GM12878 (cell line): ENCODE data around the gene DDX42. TPM values are rescaled to one million over a fixed set of nuclear protein-coding genes. Genes with fewer than 3 reads are reported as not detected.

Experiments
- BACH1 ChIP-seq: fragments of 450-650 bp; IDR thresholded peaks from 2 replicates; pipeline ENCODE4 v1.6.1; 2017; ENCODE audit warnings: mild to moderate bottlenecking, borderline replicate concordance
- EED ChIP-seq: sonication (generic); IDR thresholded peaks from 2 replicates; pipeline ENCODE4 v1.6.1; 2016; ENCODE audit warnings: antibody characterized with exemption, low read depth
- ESRRA ChIP-seq: IDR thresholded peaks from 2 replicates; pipeline ENCODE4 v1.6.1; 2012; ENCODE audit warnings: mild to moderate bottlenecking, low read length, improper control_type of control experiment
- PAX5 ChIP-seq: IDR thresholded peaks from 2 replicates; pipeline ENCODE4 v1.6.1; 2011; ENCODE audit warnings: low read depth, low read length, borderline replicate concordance
- RAD51 ChIP-seq: fragments of 450-650 bp; IDR thresholded peaks from 2 replicates; pipeline ENCODE4 v1.6.1; 2016; ENCODE audit warnings: moderate library complexity, mild to moderate bottlenecking, inconsistent platforms
- TBL1XR1 ChIP-seq: IDR thresholded peaks from 2 replicates; pipeline ENCODE4 v1.6.1; 2012; ENCODE audit warnings: low read depth, low read length, improper control_type of control experiment
- ZNF274 ChIP-seq: IDR thresholded peaks from one replicate; pipeline ENCODE4 v1.8.0; 2011; ENCODE audit not compliant: insufficient read length, insufficient read depth
- ZNF384 ChIP-seq: IDR thresholded peaks from 2 replicates; pipeline ENCODE4 v1.6.1; 2012; ENCODE audit warnings: low read depth, mild to moderate bottlenecking, low read length, improper control_type of control experiment, borderline replicate concordance
- ZZZ3 ChIP-seq: IDR thresholded peaks from 2 replicates; pipeline ENCODE4 v1.6.1; 2011; ENCODE audit warnings: low read depth; ENCODE audit not compliant: control insufficient read depth, insufficient read length
- polyA plus RNA-seq, 11 experiments: library from polyadenylated mRNA; depleted of rRNA in 4 of 11; unstranded in 6 of 11; stranded (reverse) in 5 of 11; fragments of >200 nt; fragmentation: Nextera tagmentation in 4 of 11; fragmentation: Illumina TruSeq in 1 of 11; extraction: Ambion mirVana in 4 of 11; extraction: Trizol in 1 of 11; gene quantifications; 1 replicate in 1 of 11; 2 replicates in 10 of 11; pipeline versions ENCODE4 v1.2.1 to v1.2.3, GENCODE V29; 2011 to 2016; ENCODE audit warnings: inconsistent platforms in 2 of 11, missing spikeins in 2 of 11, low read depth in 1 of 11
- total RNA-seq, 4 experiments: library from RNA; depleted of rRNA in 3 of 4; stranded (reverse); fragments of >200 nt in 3 of 4; fragmentation: Illumina TruSeq in 1 of 4; extraction: Trizol in 1 of 4; gene quantifications; 2 replicates each; pipeline versions ENCODE4 v1.2.1 to v1.2.3, GENCODE V29; 2013 to 2021
- TF ChIP-seq, protein P1 (sequence below): fragments of 450-650 bp; IDR thresholded peaks from 2 replicates; pipeline ENCODE4 v1.6.1; 2017; ENCODE audit warnings: antibody characterized with exemption, mild to moderate bottlenecking, moderate library complexity
- TF ChIP-seq, protein P2 (sequence below): fragments of 150-350 bp; IDR thresholded peaks from 2 replicates; pipeline ENCODE4 v1.6.1; 2014; ENCODE audit warnings: mild to moderate bottlenecking, low read depth, low read length
- TF ChIP-seq, protein P3 (sequence below): IDR thresholded peaks from 2 replicates; pipeline ENCODE4 v1.6.1; 2012; ENCODE audit warnings: mild to moderate bottlenecking, low read depth, low read length
- TF ChIP-seq, protein P4 (sequence below): fragments of 450-650 bp; IDR thresholded peaks from 2 replicates; pipeline ENCODE4 v1.6.1; 2017; ENCODE audit warnings: mild to moderate bottlenecking, moderate library complexity
- TF ChIP-seq, protein P5 (sequence below): fragments of 450-650 bp; IDR thresholded peaks from 2 replicates; pipeline ENCODE4 v1.6.1; 2014; ENCODE audit warnings: mild to moderate bottlenecking

DDX42 gene
- total and polyA plus RNA-seq, 10 of the 15 experiments (the other 5 are each of a cell fraction or from before 2014, with no cell fraction given) = 14.6 to 147 (median 65.3) TPM

DNA sequence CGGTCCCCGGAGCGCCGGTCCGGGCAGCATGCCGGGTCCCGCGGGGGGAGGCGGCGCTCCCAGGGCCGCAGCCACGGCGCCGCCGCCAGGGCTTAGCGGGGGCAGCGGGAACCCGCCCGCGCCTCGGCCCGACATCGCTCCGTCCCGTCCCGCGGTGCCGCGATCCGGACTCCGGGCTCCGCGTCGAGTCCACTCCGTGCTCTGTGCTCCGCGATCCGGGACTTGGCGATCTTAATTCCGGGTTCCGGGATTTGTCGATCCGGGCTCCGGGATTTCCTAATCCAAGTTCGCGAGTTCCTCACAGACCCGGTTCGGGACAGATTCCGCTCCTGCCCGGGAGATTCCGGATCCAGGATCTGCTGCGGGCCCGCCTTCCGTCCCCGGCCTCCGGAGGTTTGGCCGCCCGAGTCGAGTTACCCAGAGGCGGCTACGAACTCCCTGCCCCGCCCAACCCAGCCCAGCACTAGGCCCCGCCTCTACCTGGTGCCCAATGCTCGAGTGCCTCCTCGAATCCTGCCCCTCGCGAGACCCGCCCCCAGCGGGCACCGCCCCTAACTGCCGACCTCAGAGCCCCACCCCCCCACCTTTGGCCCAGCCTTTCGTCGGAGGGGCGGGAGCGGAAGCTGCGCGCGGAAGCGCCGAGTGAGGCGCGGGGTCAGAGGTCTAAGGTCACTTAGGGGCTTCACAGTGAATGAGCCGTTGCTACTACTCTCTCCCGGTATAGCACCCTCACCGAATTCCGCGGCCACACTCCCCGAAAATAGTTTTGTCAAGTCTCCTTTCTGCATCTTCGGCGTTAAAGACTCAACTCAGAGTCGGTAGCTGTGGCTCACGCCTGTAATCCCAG is 68.8 kb downstream of the DDX42 start, which contains the start of gene SMARCD2 (continued):
- TF ChIP-seq, protein P1, sequence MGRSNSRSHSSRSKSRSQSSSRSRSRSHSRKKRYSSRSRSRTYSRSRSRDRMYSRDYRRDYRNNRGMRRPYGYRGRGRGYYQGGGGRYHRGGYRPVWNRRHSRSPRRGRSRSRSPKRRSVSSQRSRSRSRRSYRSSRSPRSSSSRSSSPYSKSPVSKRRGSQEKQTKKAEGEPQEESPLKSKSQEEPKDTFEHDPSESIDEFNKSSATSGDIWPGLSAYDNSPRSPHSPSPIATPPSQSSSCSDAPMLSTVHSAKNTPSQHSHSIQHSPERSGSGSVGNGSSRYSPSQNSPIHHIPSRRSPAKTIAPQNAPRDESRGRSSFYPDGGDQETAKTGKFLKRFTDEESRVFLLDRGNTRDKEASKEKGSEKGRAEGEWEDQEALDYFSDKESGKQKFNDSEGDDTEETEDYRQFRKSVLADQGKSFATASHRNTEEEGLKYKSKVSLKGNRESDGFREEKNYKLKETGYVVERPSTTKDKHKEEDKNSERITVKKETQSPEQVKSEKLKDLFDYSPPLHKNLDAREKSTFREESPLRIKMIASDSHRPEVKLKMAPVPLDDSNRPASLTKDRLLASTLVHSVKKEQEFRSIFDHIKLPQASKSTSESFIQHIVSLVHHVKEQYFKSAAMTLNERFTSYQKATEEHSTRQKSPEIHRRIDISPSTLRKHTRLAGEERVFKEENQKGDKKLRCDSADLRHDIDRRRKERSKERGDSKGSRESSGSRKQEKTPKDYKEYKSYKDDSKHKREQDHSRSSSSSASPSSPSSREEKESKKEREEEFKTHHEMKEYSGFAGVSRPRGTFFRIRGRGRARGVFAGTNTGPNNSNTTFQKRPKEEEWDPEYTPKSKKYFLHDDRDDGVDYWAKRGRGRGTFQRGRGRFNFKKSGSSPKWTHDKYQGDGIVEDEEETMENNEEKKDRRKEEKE = peak; percentile 74; the same call in 1 of the 2 replicates
- TF ChIP-seq, protein P2, sequence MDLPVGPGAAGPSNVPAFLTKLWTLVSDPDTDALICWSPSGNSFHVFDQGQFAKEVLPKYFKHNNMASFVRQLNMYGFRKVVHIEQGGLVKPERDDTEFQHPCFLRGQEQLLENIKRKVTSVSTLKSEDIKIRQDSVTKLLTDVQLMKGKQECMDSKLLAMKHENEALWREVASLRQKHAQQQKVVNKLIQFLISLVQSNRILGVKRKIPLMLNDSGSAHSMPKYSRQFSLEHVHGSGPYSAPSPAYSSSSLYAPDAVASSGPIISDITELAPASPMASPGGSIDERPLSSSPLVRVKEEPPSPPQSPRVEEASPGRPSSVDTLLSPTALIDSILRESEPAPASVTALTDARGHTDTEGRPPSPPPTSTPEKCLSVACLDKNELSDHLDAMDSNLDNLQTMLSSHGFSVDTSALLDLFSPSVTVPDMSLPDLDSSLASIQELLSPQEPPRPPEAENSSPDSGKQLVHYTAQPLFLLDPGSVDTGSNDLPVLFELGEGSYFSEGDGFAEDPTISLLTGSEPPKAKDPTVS = peak; percentile 72
- TF ChIP-seq, protein P3, sequence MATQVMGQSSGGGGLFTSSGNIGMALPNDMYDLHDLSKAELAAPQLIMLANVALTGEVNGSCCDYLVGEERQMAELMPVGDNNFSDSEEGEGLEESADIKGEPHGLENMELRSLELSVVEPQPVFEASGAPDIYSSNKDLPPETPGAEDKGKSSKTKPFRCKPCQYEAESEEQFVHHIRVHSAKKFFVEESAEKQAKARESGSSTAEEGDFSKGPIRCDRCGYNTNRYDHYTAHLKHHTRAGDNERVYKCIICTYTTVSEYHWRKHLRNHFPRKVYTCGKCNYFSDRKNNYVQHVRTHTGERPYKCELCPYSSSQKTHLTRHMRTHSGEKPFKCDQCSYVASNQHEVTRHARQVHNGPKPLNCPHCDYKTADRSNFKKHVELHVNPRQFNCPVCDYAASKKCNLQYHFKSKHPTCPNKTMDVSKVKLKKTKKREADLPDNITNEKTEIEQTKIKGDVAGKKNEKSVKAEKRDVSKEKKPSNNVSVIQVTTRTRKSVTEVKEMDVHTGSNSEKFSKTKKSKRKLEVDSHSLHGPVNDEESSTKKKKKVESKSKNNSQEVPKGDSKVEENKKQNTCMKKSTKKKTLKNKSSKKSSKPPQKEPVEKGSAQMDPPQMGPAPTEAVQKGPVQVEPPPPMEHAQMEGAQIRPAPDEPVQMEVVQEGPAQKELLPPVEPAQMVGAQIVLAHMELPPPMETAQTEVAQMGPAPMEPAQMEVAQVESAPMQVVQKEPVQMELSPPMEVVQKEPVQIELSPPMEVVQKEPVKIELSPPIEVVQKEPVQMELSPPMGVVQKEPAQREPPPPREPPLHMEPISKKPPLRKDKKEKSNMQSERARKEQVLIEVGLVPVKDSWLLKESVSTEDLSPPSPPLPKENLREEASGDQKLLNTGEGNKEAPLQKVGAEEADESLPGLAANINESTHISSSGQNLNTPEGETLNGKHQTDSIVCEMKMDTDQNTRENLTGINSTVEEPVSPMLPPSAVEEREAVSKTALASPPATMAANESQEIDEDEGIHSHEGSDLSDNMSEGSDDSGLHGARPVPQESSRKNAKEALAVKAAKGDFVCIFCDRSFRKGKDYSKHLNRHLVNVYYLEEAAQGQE = no peak
- TF ChIP-seq TBL1XR1 = peak; percentile 79; the same call in 1 of the 2 replicates
- TF ChIP-seq RAD51 = no peak
- TF ChIP-seq, protein P4, sequence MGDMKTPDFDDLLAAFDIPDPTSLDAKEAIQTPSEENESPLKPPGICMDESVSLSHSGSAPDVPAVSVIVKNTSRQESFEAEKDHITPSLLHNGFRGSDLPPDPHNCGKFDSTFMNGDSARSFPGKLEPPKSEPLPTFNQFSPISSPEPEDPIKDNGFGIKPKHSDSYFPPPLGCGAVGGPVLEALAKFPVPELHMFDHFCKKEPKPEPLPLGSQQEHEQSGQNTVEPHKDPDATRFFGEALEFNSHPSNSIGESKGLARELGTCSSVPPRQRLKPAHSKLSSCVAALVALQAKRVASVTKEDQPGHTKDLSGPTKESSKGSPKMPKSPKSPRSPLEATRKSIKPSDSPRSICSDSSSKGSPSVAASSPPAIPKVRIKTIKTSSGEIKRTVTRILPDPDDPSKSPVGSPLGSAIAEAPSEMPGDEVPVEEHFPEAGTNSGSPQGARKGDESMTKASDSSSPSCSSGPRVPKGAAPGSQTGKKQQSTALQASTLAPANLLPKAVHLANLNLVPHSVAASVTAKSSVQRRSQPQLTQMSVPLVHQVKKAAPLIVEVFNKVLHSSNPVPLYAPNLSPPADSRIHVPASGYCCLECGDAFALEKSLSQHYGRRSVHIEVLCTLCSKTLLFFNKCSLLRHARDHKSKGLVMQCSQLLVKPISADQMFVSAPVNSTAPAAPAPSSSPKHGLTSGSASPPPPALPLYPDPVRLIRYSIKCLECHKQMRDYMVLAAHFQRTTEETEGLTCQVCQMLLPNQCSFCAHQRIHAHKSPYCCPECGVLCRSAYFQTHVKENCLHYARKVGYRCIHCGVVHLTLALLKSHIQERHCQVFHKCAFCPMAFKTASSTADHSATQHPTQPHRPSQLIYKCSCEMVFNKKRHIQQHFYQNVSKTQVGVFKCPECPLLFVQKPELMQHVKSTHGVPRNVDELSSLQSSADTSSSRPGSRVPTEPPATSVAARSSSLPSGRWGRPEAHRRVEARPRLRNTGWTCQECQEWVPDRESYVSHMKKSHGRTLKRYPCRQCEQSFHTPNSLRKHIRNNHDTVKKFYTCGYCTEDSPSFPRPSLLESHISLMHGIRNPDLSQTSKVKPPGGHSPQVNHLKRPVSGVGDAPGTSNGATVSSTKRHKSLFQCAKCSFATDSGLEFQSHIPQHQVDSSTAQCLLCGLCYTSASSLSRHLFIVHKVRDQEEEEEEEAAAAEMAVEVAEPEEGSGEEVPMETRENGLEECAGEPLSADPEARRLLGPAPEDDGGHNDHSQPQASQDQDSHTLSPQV = no peak; the same call in 1 of the 2 replicates
- peak; percentile 84; the same call in 1 of the 2 replicates for TF ChIP-seq ESRRA
- no peak for TF ChIP-seq ZZZ3
- peak; percentile 57 for TF ChIP-seq PAX5
- TF ChIP-seq, protein P5, sequence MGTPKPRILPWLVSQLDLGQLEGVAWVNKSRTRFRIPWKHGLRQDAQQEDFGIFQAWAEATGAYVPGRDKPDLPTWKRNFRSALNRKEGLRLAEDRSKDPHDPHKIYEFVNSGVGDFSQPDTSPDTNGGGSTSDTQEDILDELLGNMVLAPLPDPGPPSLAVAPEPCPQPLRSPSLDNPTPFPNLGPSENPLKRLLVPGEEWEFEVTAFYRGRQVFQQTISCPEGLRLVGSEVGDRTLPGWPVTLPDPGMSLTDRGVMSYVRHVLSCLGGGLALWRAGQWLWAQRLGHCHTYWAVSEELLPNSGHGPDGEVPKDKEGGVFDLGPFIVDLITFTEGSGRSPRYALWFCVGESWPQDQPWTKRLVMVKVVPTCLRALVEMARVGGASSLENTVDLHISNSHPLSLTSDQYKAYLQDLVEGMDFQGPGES = no peak
- TF ChIP-seq ZNF274 = no peak
- peak; percentile 74 for TF ChIP-seq EED
- TF ChIP-seq ZNF384 = no peak
- TF ChIP-seq BACH1 = peak; percentile 88
